Measurements from ENCODE around the gene SLX4IP. TPM values are rescaled to one million over a fixed set of nuclear protein-coding genes. Genes with fewer than 3 reads are reported as not detected.

The SLX4IP gene
- polyA plus RNA-seq, 3 donors = 0.76 to 2.5 (median 1.1) TPM

- intact Hi-C loops (cut with micrococcal nuclease) = no loop called here
- no peak for DNase-seq
- H3K36me3 Mint-ChIP-seq = no peaks in the 10 kb centered on the region
- Histone ChIP-seq H3K9me3 (replicated peaks in 1 of 2; ENCODE audit: control insufficient read depth in 1 of 2, insufficient read depth in 1 of 2, low read length in 2 of 2) (no peaks in the 10 kb centered on the region), H3K9ac (ENCODE audit: insufficient read depth, low read length, poor library complexity, severe bottlenecking) (no peak overlapping the region), H3K27ac (ENCODE audit: low read depth in 1 of 2, low read length in 2 of 2) (no peak overlapping the region), H3K79me2 (ENCODE audit: insufficient read depth, low read length) (peaks cover 24% of the 10 kb centered on the region), H3K27me3 (ENCODE audit: control insufficient read depth in 2 of 2, insufficient read depth in 2 of 2, low read length in 2 of 2) (no peaks in the 10 kb centered on the region), H3K4me3 (replicated peaks in 1 of 3; ENCODE audit: low read depth in 2 of 3, low read length in 3 of 3) (no peak overlapping the region), H3K4me1 (ENCODE audit: control insufficient read depth in 1 of 2, insufficient read depth in 2 of 2, low read length in 2 of 2) (peaks cover 17 to 19% of the 10 kb centered on the region in 2 donors), H3K4me2 (replicated peaks; ENCODE audit: extremely low read depth, low read length, poor library complexity, severe bottlenecking) (no peak overlapping the region), H3K36me3 (replicated peaks in 1 of 2; ENCODE audit: control insufficient read depth in 1 of 2, insufficient read depth in 2 of 2, low read length in 2 of 2) (no peaks in the 10 kb centered on the region), H4K20me1 (ENCODE audit: insufficient read depth, low read length) (no peaks in the 10 kb centered on the region), H2AFZ (ENCODE audit: insufficient read depth, low read depth, low read length, poor library complexity, severe bottlenecking) (no peak overlapping the region)
- no peak for TF ChIP-seq CTCF (IDR thresholded peaks at IDR 0.05)
- no peaks in the 10 kb centered on the region for H3K27me3 Mint-ChIP-seq (ENCODE audit: low read depth in 3 of 3)
- no peak overlapping the region for H3K4me3 Mint-ChIP-seq
- H3K4me1 Mint-ChIP-seq = peaks cover 23% of the 10 kb centered on the region
- no peaks in the 10 kb centered on the region for H3K9me3 Mint-ChIP-seq
- no peak overlapping the region for H3K27ac Mint-ChIP-seq
- 100% methylated on average over 1 of the region's 2 CpGs for WGBS (ENCODE audit: insufficient coverage)
These were observed 61.4 kb downstream of the SLX4IP start for GRCh38 chr20:10496465-10496864.

GRCh38 chr20:10497283-10497682 lies 62.2 kb downstream of the SLX4IP start:
- Mint-ChIP-seq H3K4me3 (no peak overlapping the region), H3K4me1 (peaks cover 24% of the 10 kb centered on the region), H3K9me3 (no peaks in the 10 kb centered on the region), H3K36me3 (no peaks in the 10 kb centered on the region), H3K27ac (no peak overlapping the region), H3K27me3 (ENCODE audit: low read depth in 3 of 3) (no peaks in the 10 kb centered on the region)
- no peak overlapping the region for H3K4me3 ChIP-seq (replicated peaks in 1 of 3; ENCODE audit: low read depth in 2 of 3, low read length in 3 of 3)
- no peak overlapping the region for H3K27ac ChIP-seq (ENCODE audit: low read depth in 1 of 2, low read length in 2 of 2)
- DNase-seq = no peak
- H2AFZ ChIP-seq (ENCODE audit: insufficient read depth, low read depth, low read length, poor library complexity, severe bottlenecking) = no peak overlapping the region
- H4K20me1 ChIP-seq (ENCODE audit: insufficient read depth, low read length) = no peaks in the 10 kb centered on the region
- intact Hi-C loops (cut with micrococcal nuclease) = no loop called here
- H3K79me2 ChIP-seq (ENCODE audit: insufficient read depth, low read length) = peaks cover 30% of the 10 kb centered on the region
- no CpG with 5 or more reads among the region's 2 CpGs for WGBS (ENCODE audit: insufficient coverage)
- H3K9ac ChIP-seq (ENCODE audit: insufficient read depth, low read length, poor library complexity, severe bottlenecking) = no peak overlapping the region
- TF ChIP-seq CTCF (IDR thresholded peaks at IDR 0.05) = no peak
- peaks cover 19 to 20% of the 10 kb centered on the region in 2 donors for H3K4me1 ChIP-seq (ENCODE audit: control insufficient read depth in 1 of 2, insufficient read depth in 2 of 2, low read length in 2 of 2)
- H3K4me2 ChIP-seq (replicated peaks; ENCODE audit: extremely low read depth, low read length, poor library complexity, severe bottlenecking) = no peak overlapping the region
- no peaks in the 10 kb centered on the region for H3K27me3 ChIP-seq (ENCODE audit: control insufficient read depth in 2 of 2, insufficient read depth in 2 of 2, low read length in 2 of 2)
- H3K36me3 ChIP-seq (replicated peaks in 1 of 2; ENCODE audit: control insufficient read depth in 1 of 2, insufficient read depth in 2 of 2, low read length in 2 of 2) = no peaks in the 10 kb centered on the region
- no peaks in the 10 kb centered on the region for H3K9me3 ChIP-seq (replicated peaks in 1 of 2; ENCODE audit: control insufficient read depth in 1 of 2, insufficient read depth in 1 of 2, low read length in 2 of 2)

All from CD14-positive monocyte (primary cell).